SK-N-DZ (cell line): ENCODE results near the gene USP44. TPM values are rescaled to one million over a fixed set of nuclear protein-coding genes. Genes with fewer than 3 reads are reported as not detected.
"Not testable (repeated sequence)": the region's sequence is repeated elsewhere in the genome, so short reads cannot be mapped to it uniquely, and the experiment has no call there.

Source experiments
- DNase-seq: peaks from one replicate; pipeline ENCODE4 v3.0.0-alpha.2; 2015; ENCODE audit warnings: low spot score
- polyA plus RNA-seq, 2 experiments: library from polyadenylated mRNA; depleted of rRNA; stranded (reverse); fragments of >200 nt; gene quantifications; 2 replicates each; pipeline ENCODE4 v1.2.3, GENCODE V29; 2014

Gene USP44
- not detected in 2 replicates for polyA plus RNA-seq (2014; cell fraction: cytosol; rRNA removed)
- polyA plus RNA-seq (2014; cell fraction: nucleus; rRNA removed) = not detected in 2 replicates

DNA sequence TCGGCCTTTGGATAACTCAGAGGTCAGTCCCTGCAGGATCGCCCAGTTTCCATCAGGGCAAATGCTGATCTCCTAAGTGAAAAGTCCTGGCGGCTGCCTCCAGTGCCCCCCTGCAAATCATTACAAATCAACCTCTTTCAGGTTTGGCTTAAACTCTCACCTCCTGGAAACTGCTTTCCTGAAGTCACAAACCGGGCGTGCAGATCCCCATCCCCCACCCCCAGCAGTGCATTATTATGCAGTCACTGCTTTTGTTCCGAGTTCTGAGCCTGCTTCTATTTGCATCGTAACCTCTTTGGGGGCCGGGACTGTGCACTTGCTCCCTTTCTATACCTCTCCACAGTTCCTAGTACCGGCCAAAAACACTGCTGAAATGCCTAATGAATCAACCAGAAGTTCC lies at the start of gene USP44:
TSS of gene USP44 (minus strand) at position 172 of the 400 bp plus-strand sequence. CDS start 17,220 bp downstream, outside the sequence.
- DNase-seq = no peak

- DNase-seq = no peak
Measured at GRCh38 chr12:95600567-95600966, 49.3 kb upstream of the USP44 start.

DNA sequence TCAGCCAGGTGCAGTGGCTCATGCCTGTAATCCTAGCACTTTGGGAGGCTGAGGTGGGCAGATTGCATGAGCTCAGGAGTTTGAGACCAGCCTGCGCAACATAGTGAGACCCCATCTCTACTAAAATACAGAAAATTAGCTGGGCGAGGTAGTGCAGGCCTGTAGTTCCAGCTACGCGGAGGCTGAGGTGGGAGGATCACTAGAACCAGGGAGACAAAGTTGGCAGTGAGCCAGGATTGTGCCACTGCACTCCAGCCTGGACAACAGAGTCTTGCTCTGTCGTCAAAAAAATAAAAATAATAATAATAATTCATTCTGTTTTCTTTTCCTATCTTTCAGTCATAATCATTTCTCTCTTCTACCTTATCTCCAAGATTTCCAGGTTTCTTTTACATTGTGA lies 48.6 kb upstream of the USP44 start:
- no peak for DNase-seq

DNA sequence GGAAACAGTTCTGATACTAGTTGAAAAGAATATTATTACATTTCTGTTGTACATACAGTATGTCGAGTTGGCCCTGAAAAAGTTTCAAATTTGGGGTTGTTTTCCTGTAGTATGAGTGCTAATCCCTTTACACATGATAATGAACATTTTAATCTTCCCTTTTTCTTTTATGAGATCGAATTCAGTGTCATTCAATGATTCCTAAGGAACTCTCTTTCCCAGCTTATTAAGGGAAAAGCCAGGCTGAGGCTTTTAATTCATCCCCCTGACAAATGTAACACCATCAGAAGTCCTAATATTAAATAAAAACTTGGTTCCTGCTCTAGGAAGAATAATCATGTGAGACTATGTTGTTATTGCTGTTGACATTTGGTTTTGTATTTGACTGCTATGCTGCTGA lies 42.9 kb upstream of the USP44 start:
- DNase-seq = no peak

GRCh38 chr12:95593266-95593871 lies 42.1 kb upstream of the USP44 start:
- no peak for DNase-seq

DNA sequence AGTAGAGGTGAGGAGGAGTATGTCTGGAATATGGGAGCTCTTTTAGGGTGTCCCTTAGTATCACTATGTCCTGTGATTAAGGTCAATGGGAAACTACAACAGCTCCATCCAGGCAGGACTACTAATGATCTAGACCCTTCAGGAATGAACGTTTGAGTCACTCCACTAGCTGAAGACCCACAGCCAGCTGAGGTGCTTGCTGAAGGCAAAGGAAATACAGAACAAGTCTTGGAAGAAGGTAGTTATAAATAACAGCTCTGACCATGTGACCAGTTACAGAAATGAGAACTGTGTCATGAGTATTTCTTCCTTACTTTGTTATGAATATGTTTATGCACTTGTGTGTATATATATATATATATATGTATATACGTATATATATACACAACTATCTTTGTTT lies 40.5 kb upstream of the USP44 start:
- DNase-seq = no peak

- DNase-seq = no peak
Measured at GRCh38 chr12:95590775-95591174, 39.5 kb upstream of the USP44 start.

- no peak for DNase-seq
Measured at GRCh38 chr12:95583933-95584332, 32.7 kb upstream of the USP44 start.

DNA sequence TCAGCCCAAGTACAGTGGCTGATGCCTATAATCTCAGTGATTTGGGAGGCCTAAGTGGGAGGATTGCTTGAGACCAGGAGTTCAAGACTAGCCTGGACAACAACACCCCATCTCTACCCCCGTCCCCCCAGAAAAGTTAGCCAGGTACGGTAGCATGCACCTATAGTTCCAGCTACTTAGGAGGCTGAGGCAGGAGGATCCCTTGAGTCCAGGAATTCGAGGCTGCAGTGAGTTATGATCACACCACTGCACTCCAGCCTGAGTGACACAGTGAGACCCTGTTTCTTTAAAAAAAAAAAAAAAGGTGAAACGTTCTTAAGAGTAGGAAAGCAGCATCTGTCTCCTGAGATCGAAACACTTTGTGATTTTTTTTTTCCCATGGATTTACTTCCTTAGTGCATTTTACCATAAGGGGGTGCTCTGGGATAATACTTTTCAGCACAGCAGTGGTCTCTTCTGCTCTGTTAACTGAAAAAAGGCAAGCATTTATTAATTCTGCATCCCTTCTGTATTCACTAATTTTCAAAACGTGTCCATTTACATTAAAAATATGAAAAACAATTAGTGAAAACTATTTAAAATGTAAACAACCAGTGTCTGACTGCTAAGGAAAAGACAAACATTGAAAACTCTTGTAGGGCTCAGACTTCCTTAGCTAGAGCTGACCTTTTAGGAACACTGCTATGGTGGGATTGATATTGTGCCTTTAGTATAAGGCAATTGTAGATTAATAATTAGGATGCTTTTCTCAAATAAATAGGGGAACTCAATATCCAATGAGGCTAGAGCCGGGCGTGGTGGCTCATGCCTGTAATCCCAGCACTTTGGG lies 31.2 kb upstream of the USP44 start:
- peak; percentile 13 for DNase-seq

DNA sequence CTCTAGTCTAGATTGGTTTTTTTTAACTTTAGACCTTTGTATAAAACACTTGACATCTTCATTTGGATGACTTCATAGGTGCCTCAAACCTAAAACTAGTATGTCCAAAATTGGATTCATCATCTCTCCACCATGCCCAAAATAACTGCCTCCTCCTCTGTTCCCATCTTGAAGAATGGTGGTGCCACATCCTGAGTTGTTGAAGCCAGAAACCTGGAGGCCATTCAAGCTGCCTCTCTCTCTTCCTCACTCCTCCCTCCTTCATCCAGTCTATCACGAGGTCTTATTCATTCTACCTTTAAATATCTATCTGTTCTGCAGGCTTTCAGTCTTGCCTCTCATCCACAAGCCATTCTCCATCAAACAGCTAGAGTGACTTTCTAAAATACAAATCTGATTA lies 26.5 kb upstream of the USP44 start:
- DNase-seq = no peak

DNA sequence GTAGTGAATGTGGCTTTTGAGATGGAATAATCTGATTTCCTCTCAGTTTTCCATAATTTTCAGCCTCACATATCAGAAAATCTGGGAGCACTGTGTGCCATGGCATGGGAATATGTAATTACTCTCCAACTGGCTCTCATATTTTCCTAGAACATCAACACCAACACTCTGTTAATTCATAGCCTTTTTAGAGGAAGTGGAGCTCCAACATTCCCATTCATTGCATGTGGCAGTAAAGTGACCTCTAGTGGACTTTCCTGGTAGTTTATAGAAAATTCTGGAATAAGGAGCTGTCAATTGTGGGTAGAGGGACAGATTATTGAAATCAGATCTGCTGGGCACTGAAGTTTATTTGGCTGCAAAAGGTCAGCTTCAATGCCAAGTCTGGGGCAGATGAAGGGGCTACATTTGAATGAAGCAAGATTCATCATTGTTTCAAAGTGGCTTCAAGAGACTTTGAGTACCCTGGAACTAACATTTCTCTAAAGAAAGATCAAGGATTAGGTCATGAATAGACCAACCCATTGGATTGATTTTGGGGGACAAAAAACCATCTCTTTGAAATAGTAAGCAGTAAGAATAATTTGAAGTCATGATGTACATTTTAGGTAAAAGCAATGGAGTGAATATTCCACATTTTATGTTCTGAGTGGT lies 23.6 kb upstream of the USP44 start:
- DNase-seq = peak; percentile 31

DNA sequence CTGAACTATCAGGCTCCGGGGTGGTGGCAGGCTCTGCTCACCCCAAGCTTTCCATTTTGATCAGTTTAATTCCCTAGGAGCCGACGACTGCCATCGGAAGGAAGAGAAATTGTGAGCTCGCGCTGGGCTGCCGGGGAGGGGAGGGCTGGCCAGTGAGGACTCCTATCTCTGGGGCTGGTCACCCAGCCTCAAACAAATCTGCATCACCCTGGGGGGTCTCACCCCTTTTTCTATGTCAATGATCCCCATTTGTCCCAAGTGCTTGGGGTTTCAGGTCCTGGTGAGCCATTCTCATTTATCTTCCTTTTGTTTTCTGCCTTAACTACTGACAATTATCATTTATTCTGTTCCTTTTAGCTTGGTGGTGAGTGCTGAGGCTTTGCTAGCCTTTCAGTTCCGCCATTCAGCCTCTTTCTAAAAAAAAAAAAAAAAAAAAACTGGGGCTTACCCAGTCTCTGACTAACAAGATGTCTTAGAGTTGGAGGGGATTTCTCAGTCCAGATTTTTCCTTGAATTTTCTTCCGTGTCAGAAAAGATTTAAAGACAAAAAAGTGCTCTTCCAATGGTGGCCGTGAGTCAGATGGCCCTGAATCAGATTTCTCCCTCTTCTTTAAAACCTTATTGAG lies 22.8 kb upstream of the USP44 start:
- no peak for DNase-seq

GRCh38 chr12:95571369-95571768 lies 20.1 kb upstream of the USP44 start:
- DNase-seq = no peak

GRCh38 chr12:95568045-95568444 lies 16.8 kb upstream of the USP44 start:
- not testable (repeated sequence) for DNase-seq

GRCh38 chr12:95557625-95558024 lies 6.3 kb upstream of the USP44 start:
- no peak for DNase-seq

DNA sequence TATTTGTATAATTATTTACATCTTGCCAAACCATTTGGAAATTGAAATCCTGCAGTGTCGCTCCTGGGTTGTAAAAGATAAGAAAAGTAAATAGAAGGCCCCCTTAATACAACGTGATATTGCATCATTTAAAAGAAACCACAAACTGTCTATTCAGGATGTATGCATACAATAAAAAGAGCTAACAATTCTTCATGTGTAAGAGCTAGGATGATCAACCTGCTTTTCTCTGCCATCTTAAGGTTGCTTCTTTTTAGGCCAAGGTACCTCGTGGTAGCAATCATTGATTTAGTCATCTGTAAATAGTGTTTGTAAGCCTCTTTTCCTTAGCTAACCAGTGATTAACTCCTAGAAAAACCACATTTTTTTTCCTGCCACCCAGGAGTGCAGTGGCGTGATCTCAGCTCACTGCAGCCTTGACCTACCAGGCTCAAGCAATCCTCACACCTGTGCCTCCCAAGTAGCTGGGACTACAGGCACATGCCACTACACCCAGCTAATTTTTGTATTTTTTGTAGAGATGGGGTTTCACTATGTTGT lies 3.3 kb upstream of the USP44 start:
- no peak for DNase-seq

GRCh38 chr12:95553197-95553943 lies 2.1 kb upstream of the USP44 start:
- no peak for DNase-seq

DNA sequence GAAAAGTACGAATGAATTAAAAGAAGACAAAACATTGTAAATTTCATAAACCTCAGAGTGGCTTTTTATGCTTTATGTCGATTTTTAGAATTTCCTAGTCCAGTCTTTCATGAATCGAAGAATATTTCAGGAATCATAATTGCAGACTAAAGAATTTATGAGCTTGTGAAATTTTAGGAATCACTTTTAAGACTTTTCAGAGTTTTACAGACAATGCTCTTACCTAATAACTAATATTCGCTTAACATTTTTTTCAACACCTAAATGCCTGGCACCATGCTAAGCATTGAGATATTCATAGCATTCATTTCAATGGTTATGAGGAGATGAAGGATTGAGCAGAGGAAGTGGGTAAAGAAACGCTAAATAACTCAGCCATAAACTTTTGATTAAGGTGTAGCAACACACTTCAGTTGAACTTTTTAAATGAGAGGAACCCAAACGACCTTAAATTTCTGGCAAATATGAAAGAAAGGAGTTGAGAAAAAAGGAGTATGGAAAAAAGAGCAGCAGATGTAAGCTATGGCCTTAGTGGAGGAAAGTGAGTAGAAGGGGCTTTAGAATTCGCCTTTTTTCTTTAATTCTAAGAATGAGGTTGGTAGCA lies 739 bp upstream of the USP44 start:
- no peak for DNase-seq

DNA sequence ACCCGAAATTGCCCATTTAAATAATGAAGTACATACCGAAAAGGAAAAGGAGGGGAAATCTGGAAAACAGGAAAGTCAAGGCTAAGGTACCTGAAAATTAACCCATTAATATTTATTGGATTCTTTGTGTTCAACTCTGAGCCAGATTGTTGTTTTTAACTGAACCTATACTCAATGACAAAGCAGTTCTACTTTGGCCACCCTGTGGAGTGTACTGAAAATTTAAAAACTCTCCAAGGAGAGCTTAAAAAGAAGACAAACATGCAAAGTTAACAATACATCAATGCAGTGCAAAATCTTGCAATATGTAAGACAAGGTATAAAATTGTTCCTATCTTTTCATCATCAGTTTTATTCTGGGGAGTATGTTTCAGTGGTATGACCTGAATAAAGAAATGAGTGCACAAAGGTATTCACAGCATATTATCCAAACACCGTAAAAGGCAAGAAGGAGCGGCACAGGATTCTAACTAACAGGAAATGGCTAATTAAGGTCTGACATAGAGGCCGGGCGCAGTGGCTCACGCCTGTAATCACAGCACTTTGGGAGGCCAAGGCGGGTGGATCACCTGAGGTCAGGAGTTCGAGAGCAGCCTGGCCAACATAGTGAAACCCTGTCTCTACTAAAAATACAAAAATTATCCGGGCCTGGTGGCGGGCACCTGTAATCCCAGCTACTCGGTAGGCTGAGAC lies 1.7 kb downstream of the USP44 start:
- no peak for DNase-seq
